HepG2 (cell line): ENCODE measurements around the gene SSX2IP. TPM values are rescaled to one million over a fixed set of nuclear protein-coding genes. Genes with fewer than 3 reads are reported as not detected.

Experiments used
- ATAC-seq: fragments of 200-7000 bp; cut with Tn5 transposase; 3 replicates; pipeline ENCODE4 v1.9.1; 2020; ENCODE audit warnings: mild to moderate bottlenecking, moderate library complexity
- BruUV-seq: library from RNA; stranded (reverse); fragments of 400-500 nt; replicated peaks from 2 replicates; lab custom pipeline; 2021; lab: Mats Ljungman, UMichigan
- CTCF ChIA-PET: fragments of 300-600 bp; formaldehyde crosslinking; extraction: SDS; loops from one replicate; lab custom pipeline; 2021; ENCODE audit warnings: low total read pairs, inconsistent platforms, low intra/inter-chr PET ratio; lab: Yijun Ruan, JAX
- POLR2A ChIA-PET: fragments of 350-600 bp; sonication (Branson Sonifier 250); formaldehyde crosslinking; loops from one replicate; lab custom pipeline; 2020; ENCODE audit warnings: antibody characterized with exemption, inconsistent platforms; lab: Yijun Ruan, JAX
- DNase-seq: peaks from one replicate; pipeline ENCODE4 v3.0.0-alpha.2; 2015; ENCODE audit warnings: low spot score
- FAIRE-seq: peaks from 3 replicates; lab custom pipeline; 2011; peaks lifted over from hg19 to GRCh38; lab: Jason Lieb, UNC
- H2AFZ ChIP-seq: one replicate; pipeline ENCODE4 v1.6.1; 2011; ENCODE audit warnings: low read length, inconsistent platforms
- H3K27ac ChIP-seq: fragments of 300-600 bp; 3 replicates; pipeline ENCODE4 v1.8.0; 2011; ENCODE audit warnings: mixed run types, mild to moderate bottlenecking, mixed read lengths, low read length, inconsistent platforms; ENCODE audit not compliant: insufficient read depth; ENCODE audit errors: extremely low read length
- H3K27me3 ChIP-seq, 2 experiments: fragments of 200-600 bp in 1 of 2; 2 replicates in 1 of 2; 3 replicates in 1 of 2; pipeline versions ENCODE4 v1.6.0 to v1.8.0; 2011; ENCODE audit warnings: low read length in 2 of 2, mild to moderate bottlenecking in 2 of 2, moderate library complexity in 2 of 2, inconsistent platforms in 1 of 2; ENCODE audit not compliant: insufficient read depth in 2 of 2, control insufficient read depth in 1 of 2
- H3K36me3 ChIP-seq, 2 experiments: fragments of 200-600 bp in 1 of 2; replicated peaks in 1 of 2; 2 replicates in 1 of 2; 3 replicates in 1 of 2; pipeline versions ENCODE4 v1.5.1 to v1.8.0; 2011; ENCODE audit warnings: low read length in 2 of 2, inconsistent platforms in 1 of 2; ENCODE audit not compliant: insufficient read depth in 2 of 2, control insufficient read depth in 1 of 2
- H3K4me1 ChIP-seq: 2 replicates; pipeline ENCODE4 v1.5.1; 2012; ENCODE audit warnings: low read length, inconsistent platforms; ENCODE audit not compliant: insufficient read depth
- H3K4me2 ChIP-seq: 2 replicates; pipeline ENCODE4 v1.6.0; 2011; ENCODE audit warnings: low read depth, low read length, inconsistent platforms
- H3K4me3 ChIP-seq, 3 experiments: fragments of 200-600 bp in 1 of 3; sonication (generic), shearing (Covaris generic) in 1 of 3; replicated peaks in 1 of 3; 2 replicates each; pipeline ENCODE4 v1.5.1; 2011 to 2016; ENCODE audit warnings: low read length in 3 of 3, inconsistent platforms in 2 of 3, low read depth in 2 of 3, mild to moderate bottlenecking in 2 of 3, control low read depth in 1 of 3, mixed read lengths in 1 of 3; ENCODE audit not compliant: insufficient read depth in 1 of 3
- H3K79me2 ChIP-seq: one replicate; pipeline ENCODE4 v1.6.1; 2011; ENCODE audit warnings: low read length, inconsistent platforms; ENCODE audit not compliant: insufficient read depth
- H3K9ac ChIP-seq: 2 replicates; pipeline ENCODE4 v1.6.0; 2011; ENCODE audit warnings: mild to moderate bottlenecking, low read depth, low read length, inconsistent platforms; ENCODE audit not compliant: insufficient read depth
- H3K9me3 ChIP-seq: 2 replicates; pipeline ENCODE4 v1.5.1; 2012; ENCODE audit warnings: mild to moderate bottlenecking, low read length
- H4K20me1 ChIP-seq: 2 replicates; pipeline ENCODE4 v1.6.0; 2011; ENCODE audit warnings: inconsistent platforms, mild to moderate bottlenecking, low read length, moderate library complexity; ENCODE audit not compliant: insufficient read depth
- CHCHD3 ChIP-seq: sonication (generic); formaldehyde crosslinking; IDR thresholded peaks from 2 replicates; pipeline ENCODE4 v1.8.0; 2022; ENCODE audit warnings: mild to moderate bottlenecking, missing genetic modification reagents, moderate library complexity
- GLMP ChIP-seq: sonication (generic); formaldehyde crosslinking; IDR thresholded peaks from 2 replicates; pipeline ENCODE4 v1.9.0; 2021; ENCODE audit warnings: missing genetic modification reagents, mild to moderate bottlenecking, borderline replicate concordance
- HNF1A ChIP-seq, 2 experiments: sonication (generic) in 1 of 2; formaldehyde crosslinking in 1 of 2; IDR thresholded peaks; 2 replicates each; pipeline versions ENCODE4 v1.4.0 to v1.6.1; 2016 to 2020; ENCODE audit warnings: borderline replicate concordance in 1 of 2, low read depth in 1 of 2, mild to moderate bottlenecking in 1 of 2, missing genetic modification reagents in 1 of 2
- HNRNPUL1 ChIP-seq: fragments of 200-400 bp; formaldehyde crosslinking; IDR thresholded peaks from 2 replicates; pipeline ENCODE4 v1.6.1; 2017; ENCODE audit warnings: low read depth, mild to moderate bottlenecking, low read length, moderate library complexity
- MLLT10 ChIP-seq: sonication (generic); formaldehyde crosslinking; IDR thresholded peaks from 2 replicates; pipeline ENCODE4 v1.4.0; 2020; ENCODE audit warnings: missing genetic modification reagents
- NFE2L1 ChIP-seq: sonication (generic); formaldehyde crosslinking; IDR thresholded peaks from 2 replicates; pipeline ENCODE4 v1.4.0; 2020; ENCODE audit warnings: missing genetic modification reagents, mild to moderate bottlenecking, borderline replicate concordance
- RAD21 ChIP-seq: fragments of 450-650 bp; formaldehyde crosslinking; IDR thresholded peaks from 2 replicates; pipeline ENCODE4 v1.5.0; 2020; ENCODE audit warnings: mild to moderate bottlenecking
- ZMYM4 ChIP-seq: sonication (generic); formaldehyde crosslinking; IDR thresholded peaks from 2 replicates; pipeline ENCODE4 v1.8.1; 2023; ENCODE audit warnings: mild to moderate bottlenecking, missing genetic modification reagents
- ZNF256 ChIP-seq: sonication (generic); formaldehyde crosslinking; conservative IDR thresholded peaks from 2 replicates; pipeline ENCODE4 v1.4.0; 2020; ENCODE audit warnings: missing genetic modification reagents
- ZNF766 ChIP-seq: sonication (generic); formaldehyde crosslinking; IDR thresholded peaks from 2 replicates; pipeline ENCODE4 v1.5.0; 2020; ENCODE audit warnings: missing genetic modification reagents, borderline replicate concordance
- WGBS: methylation state at CpG from one replicate; pipeline ENCODE4 v1.1.6; 2017; ENCODE audit warnings: low lambda C conversion rate; 5-methylcytosine and 5-hydroxymethylcytosine counted together
- in situ Hi-C: cut with HindIII; loops from 2 replicates; pipeline ENCODE4 v1.10.0; 2017; ENCODE audit warnings: low pct_unique_long_range_greater_than_20kb; ENCODE audit not compliant: extremely low pct_ligation_motif_present
- intact Hi-C: fragments of 100-400 bp; cut with micrococcal nuclease; formaldehyde crosslinking; loops from one replicate; pipeline ENCODE4 v1.10.0; 2022; ENCODE audit not compliant: unreplicated experiment
- polyA plus RNA-seq, 8 experiments: library from polyadenylated mRNA; depleted of rRNA in 3 of 8; stranded (reverse) in 7 of 8; unstranded in 1 of 8; fragments of >200 nt; fragmentation: Illumina TruSeq in 4 of 8; extraction: Trizol in 4 of 8; gene quantifications; 2 replicates each; pipeline versions ENCODE4 v1.2.1 to v1.2.3, GENCODE V29; 2011 to 2016; ENCODE audit warnings: low read depth in 4 of 8, missing spikeins in 1 of 8, mixed read lengths in 1 of 8; ENCODE audit not compliant: insufficient read depth in 1 of 8
- total RNA-seq, 5 experiments: library from RNA; depleted of rRNA; stranded (reverse); fragments of >200 nt; fragmentation: Illumina TruSeq; extraction: Trizol; gene quantifications; 2 replicates each; pipeline ENCODE4 v1.2.3, GENCODE V29; 2016; ENCODE audit warnings: low read depth in 1 of 5
- TF ChIP-seq, protein P1 (sequence below): sonication (generic); formaldehyde crosslinking; IDR thresholded peaks from 2 replicates; pipeline ENCODE4 v1.5.0; 2020; ENCODE audit warnings: mild to moderate bottlenecking, missing genetic modification reagents

The SSX2IP gene
- total and polyA plus RNA-seq, 2 of the 13 experiments (the other 11 are each of a cell fraction or from before 2014, with no cell fraction given), result 2.7 to 23.7 TPM

DNA sequence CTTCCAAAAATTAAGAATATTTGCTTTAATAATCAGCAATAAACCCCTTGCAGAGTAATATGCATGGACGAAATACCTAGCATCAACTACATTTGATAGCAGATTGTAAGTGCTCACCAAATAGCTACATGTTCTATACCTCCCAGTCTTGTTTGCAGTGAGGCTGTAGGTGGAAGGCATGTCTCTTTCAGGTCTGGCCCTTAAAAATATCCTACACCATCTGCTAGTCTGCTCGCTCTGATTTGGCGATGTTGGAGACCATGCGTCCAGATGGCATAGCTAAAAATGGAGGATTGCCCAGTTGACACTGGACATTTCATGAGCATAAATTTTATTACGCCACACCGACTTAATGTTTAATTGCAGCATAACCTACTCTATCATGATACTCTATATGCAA, 47.1 kb downstream of the SSX2IP start:
- TF ChIP-seq CHCHD3 (CRISPR knock-in tag) (no peak), GLMP (no peak), MLLT10 (CRISPR knock-in tag) (no peak)
- TF ChIP-seq, protein P1, sequence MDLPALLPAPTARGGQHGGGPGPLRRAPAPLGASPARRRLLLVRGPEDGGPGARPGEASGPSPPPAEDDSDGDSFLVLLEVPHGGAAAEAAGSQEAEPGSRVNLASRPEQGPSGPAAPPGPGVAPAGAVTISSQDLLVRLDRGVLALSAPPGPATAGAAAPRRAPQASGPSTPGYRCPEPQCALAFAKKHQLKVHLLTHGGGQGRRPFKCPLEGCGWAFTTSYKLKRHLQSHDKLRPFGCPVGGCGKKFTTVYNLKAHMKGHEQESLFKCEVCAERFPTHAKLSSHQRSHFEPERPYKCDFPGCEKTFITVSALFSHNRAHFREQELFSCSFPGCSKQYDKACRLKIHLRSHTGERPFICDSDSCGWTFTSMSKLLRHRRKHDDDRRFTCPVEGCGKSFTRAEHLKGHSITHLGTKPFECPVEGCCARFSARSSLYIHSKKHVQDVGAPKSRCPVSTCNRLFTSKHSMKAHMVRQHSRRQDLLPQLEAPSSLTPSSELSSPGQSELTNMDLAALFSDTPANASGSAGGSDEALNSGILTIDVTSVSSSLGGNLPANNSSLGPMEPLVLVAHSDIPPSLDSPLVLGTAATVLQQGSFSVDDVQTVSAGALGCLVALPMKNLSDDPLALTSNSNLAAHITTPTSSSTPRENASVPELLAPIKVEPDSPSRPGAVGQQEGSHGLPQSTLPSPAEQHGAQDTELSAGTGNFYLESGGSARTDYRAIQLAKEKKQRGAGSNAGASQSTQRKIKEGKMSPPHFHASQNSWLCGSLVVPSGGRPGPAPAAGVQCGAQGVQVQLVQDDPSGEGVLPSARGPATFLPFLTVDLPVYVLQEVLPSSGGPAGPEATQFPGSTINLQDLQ (CRISPR knock-in tag), result no peak
- TF ChIP-seq, all 625 proteins: peak for 0
- Histone ChIP-seq H3K36me3 (0 out of 5 replicates have a peak, but pooled peaks cover 0 to 3% of the 10 kb centered on the region in 2 experiments), H4K20me1 (no peaks in the 10 kb centered on the region), H3K4me2 (no peak overlapping the region), H3K4me3 (no peak overlapping the region), H3K9me3 (no peaks in the 10 kb centered on the region), H3K79me2 (no peaks in the 10 kb centered on the region), H3K4me1 (no peaks in the 10 kb centered on the region), H3K27me3 (no peaks in the 10 kb centered on the region), H3K27ac (no peak overlapping the region), H2AFZ (no peak overlapping the region), H3K9ac (no peak overlapping the region)
- DNase-seq (no peak), FAIRE-seq (no peak), ATAC-seq (no peak)
- intact Hi-C loops (no loop called here), in situ Hi-C loops (no loop called here)
- no TSS peak for BruUV-seq
- WGBS, result 96% methylated on average over 6 of the region's 6 CpGs
- ChIA-PET POLR2A (no interaction called here), CTCF (no interaction called here)

DNA sequence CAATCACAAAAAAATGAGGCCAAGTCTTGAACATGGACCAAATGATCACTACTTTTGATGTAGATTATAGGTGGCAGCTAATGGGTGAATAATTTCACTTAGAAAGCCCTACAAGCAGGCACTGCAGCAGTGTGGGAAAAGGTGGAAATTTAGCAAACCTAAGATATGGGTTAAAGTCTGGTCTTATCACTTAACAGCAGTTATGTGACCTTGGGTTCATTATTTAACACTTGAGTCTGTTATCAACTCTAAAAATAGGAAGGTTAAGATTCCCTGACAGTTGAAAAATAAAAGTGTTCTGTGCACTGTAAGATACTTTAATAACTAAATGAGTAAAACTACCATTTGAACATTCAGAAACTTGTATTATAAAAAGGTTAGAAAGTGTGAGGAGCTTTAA, 47.5 kb downstream of the SSX2IP start:
- in situ Hi-C loops (no loop called here), intact Hi-C loops (no loop called here)
- DNase-seq, result no peak
- ChIA-PET CTCF (no interaction called here), POLR2A (no interaction called here)
- H3K36me3 ChIP-seq, result 0 out of 5 replicates have a peak, but pooled peaks cover 0 to 3% of the 10 kb centered on the region in 2 experiments
- H3K4me1 ChIP-seq, result no peaks in the 10 kb centered on the region
- no peak overlapping the region for H3K27ac ChIP-seq
- no peak for ATAC-seq
- no peak overlapping the region for H3K4me3 ChIP-seq
- BruUV-seq, result no TSS peak
- FAIRE-seq, result no peak
- no peaks in the 10 kb centered on the region for H3K27me3 ChIP-seq
- H4K20me1 ChIP-seq, result no peaks in the 10 kb centered on the region
- H2AFZ ChIP-seq, result no peak overlapping the region
- no peak overlapping the region for H3K4me2 ChIP-seq
- H3K9ac ChIP-seq, result no peak overlapping the region
- H3K79me2 ChIP-seq, result no peaks in the 10 kb centered on the region
- no peaks in the 10 kb centered on the region for H3K9me3 ChIP-seq
- TF ChIP-seq ZNF766 (CRISPR knock-in tag) (no peak), HNRNPUL1 (no peak), ZMYM4 (no peak), NFE2L1 (CRISPR knock-in tag) (no peak), HNF1A (IDR thresholded peaks at IDR 0.05; ENCODE audit: low read depth) (no peak), HNF1A (CRISPR knock-in tag; IDR thresholded peaks at IDR 0.05; ENCODE audit: borderline replicate concordance) (no peak), ZNF256 (CRISPR knock-in tag) (no peak), RAD21 (CRISPR knock-in tag) (no peak)
